ENCODE results near the gene NUP214. TPM values are rescaled to one million over a fixed set of nuclear protein-coding genes. Genes with fewer than 3 reads are reported as not detected.

Gene NUP214
- total RNA-seq, 1 experiment from 2014 or later, result 52.3 TPM

- intact Hi-C loops (cut with micrococcal nuclease; ENCODE audit: unreplicated experiment), result no loop called here
- POLR2A ChIA-PET, result no interaction called here
These were observed 92.1 kb downstream of the NUP214 start for GRCh38 chr9:131217331-131218031.

GRCh38 chr9:131218370-131218769 lies 93.0 kb downstream of the NUP214 start:
- ChIA-PET CTCF (interaction anchor here (1.1 kb wide), 1 partner anchor 118 kb away, joined by 3 read pairs; no protein-coding TSS in a partner anchor), POLR2A (no interaction called here)
- DNase-seq, result no peak
- TF ChIP-seq CTCF (IDR thresholded peaks at IDR 0.05; ENCODE audit: insufficient read depth in 1 of 2, low read depth in 1 of 2, low read length in 1 of 2, severe bottlenecking in 1 of 2, unreplicated experiment in 1 of 2), result no peak
- no peaks in the 10 kb centered on the region for H3K9me3 Mint-ChIP-seq (ENCODE audit: unreplicated experiment)
- intact Hi-C loops (cut with micrococcal nuclease; ENCODE audit: unreplicated experiment), result no loop called here
- H3K4me3 ChIP-seq (ENCODE audit: low read depth, low read length), result no peak overlapping the region
- no peaks in the 10 kb centered on the region for H3K27me3 Mint-ChIP-seq (ENCODE audit: insufficient read depth, unreplicated experiment)
- BruUV-seq (replicated peaks), result no TSS peak
- H3K4me3 Mint-ChIP-seq (ENCODE audit: unreplicated experiment), result no peak overlapping the region
- H3K4me1 ChIP-seq, result no peaks in the 10 kb centered on the region
- no peaks in the 10 kb centered on the region for H3K4me1 Mint-ChIP-seq (ENCODE audit: low read depth, unreplicated experiment)
- H3K36me3 Mint-ChIP-seq (ENCODE audit: insufficient read depth, unreplicated experiment), result peaks cover 43% of the 10 kb centered on the region
- no peaks in the 10 kb centered on the region; the same call in 1 of the 2 replicates for H3K9me3 ChIP-seq
- no peaks in the 10 kb centered on the region for H3K27me3 ChIP-seq (replicated peaks; ENCODE audit: control insufficient read depth, insufficient read depth, low read length)
- no peaks in the 10 kb centered on the region for H3K36me3 ChIP-seq (ENCODE audit: control insufficient read depth, insufficient read depth, low read length)
- no peak overlapping the region for H3K27ac Mint-ChIP-seq (ENCODE audit: unreplicated experiment)

More at GRCh38 chr9:131217331-131218031, 92.1 kb downstream of the NUP214 start:
- Mint-ChIP-seq H3K36me3 (ENCODE audit: insufficient read depth, unreplicated experiment) (peaks cover 45% of the 10 kb centered on the region), H3K4me1 (ENCODE audit: low read depth, unreplicated experiment) (no peaks in the 10 kb centered on the region), H3K9me3 (ENCODE audit: unreplicated experiment) (no peaks in the 10 kb centered on the region), H3K27me3 (ENCODE audit: insufficient read depth, unreplicated experiment) (no peaks in the 10 kb centered on the region), H3K4me3 (ENCODE audit: unreplicated experiment) (no peak overlapping the region), H3K27ac (ENCODE audit: unreplicated experiment) (no peak overlapping the region)
- H3K27me3 ChIP-seq (replicated peaks; ENCODE audit: control insufficient read depth, insufficient read depth, low read length), result no peaks in the 10 kb centered on the region
- peaks cover 2% of the 10 kb centered on the region; the same call in 1 of the 2 replicates for H3K9me3 ChIP-seq
- no peak overlapping the region for H3K4me3 ChIP-seq (ENCODE audit: low read depth, low read length)
- BruUV-seq (replicated peaks), result no TSS peak
- CTCF ChIA-PET, result no interaction called here
- no peaks in the 10 kb centered on the region for H3K36me3 ChIP-seq (ENCODE audit: control insufficient read depth, insufficient read depth, low read length)
- DNase-seq, result no peak
- no peaks in the 10 kb centered on the region for H3K4me1 ChIP-seq
- no peak for TF ChIP-seq CTCF (IDR thresholded peaks at IDR 0.05; ENCODE audit: insufficient read depth in 1 of 2, low read depth in 1 of 2, low read length in 1 of 2, severe bottlenecking in 1 of 2, unreplicated experiment in 1 of 2)

- Mint-ChIP-seq H3K4me1 (ENCODE audit: low read depth, unreplicated experiment) (no peaks in the 10 kb centered on the region), H3K9me3 (ENCODE audit: unreplicated experiment) (no peaks in the 10 kb centered on the region), H3K36me3 (ENCODE audit: insufficient read depth, unreplicated experiment) (peaks cover 30% of the 10 kb centered on the region), H3K27ac (ENCODE audit: unreplicated experiment) (no peak overlapping the region), H3K27me3 (ENCODE audit: insufficient read depth, unreplicated experiment) (no peaks in the 10 kb centered on the region), H3K4me3 (ENCODE audit: unreplicated experiment) (no peak overlapping the region)
- intact Hi-C loops (cut with micrococcal nuclease; ENCODE audit: unreplicated experiment), result no loop called here
- no peak for DNase-seq
- no peaks in the 10 kb centered on the region for H3K27me3 ChIP-seq (replicated peaks; ENCODE audit: control insufficient read depth, insufficient read depth, low read length)
- H3K9me3 ChIP-seq, result no peaks in the 10 kb centered on the region; the same call in 1 of the 2 replicates
- ChIA-PET POLR2A (no interaction called here), CTCF (no interaction called here)
- no peak for TF ChIP-seq CTCF (IDR thresholded peaks at IDR 0.05; ENCODE audit: insufficient read depth in 1 of 2, low read depth in 1 of 2, low read length in 1 of 2, severe bottlenecking in 1 of 2, unreplicated experiment in 1 of 2)
- no peaks in the 10 kb centered on the region; the same call in 1 of the 2 replicates for H3K36me3 ChIP-seq (ENCODE audit: control insufficient read depth, insufficient read depth, low read length)
- no peaks in the 10 kb centered on the region for H3K4me1 ChIP-seq
- BruUV-seq (replicated peaks), result no TSS peak
- H3K4me3 ChIP-seq (ENCODE audit: low read depth, low read length), result no peak overlapping the region
These were observed 95.1 kb downstream of the NUP214 start for GRCh38 chr9:131220485-131220884.
